ENCODE measurements around the gene SLC24A3. TPM values are rescaled to one million over a fixed set of nuclear protein-coding genes. Genes with fewer than 3 reads are reported as not detected.

Gene SLC24A3
- total and polyA plus RNA-seq, 12 donors: 0.21 to 2.6 (median 0.84) TPM

DNA sequence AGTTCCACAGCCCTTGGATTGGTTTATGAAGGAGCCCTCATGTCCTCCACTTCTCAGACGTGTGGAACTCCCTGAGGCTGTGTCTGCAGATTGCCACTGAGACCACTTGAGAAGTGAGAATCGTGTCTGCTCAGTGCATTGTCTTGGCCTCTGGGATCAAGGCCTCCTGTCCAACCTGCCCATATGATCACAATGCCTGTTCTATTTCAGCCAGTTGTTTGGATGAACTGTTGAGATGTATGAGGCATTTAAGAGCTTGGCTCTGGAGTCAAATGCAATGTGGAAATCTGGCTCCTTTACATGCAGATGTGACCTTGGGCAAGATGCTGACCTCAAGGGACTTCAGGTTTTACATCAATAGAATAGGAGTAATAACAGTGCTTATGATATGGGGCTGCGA is 125.9 kb downstream of the SLC24A3 start:
- DNase-seq (no peak), ATAC-seq (no peak)
- no peaks in the 10 kb centered on the region for H3K36me3 ChIP-seq
- no peaks in the 10 kb centered on the region for H3K9me3 ChIP-seq
- WGBS, 2 donors: 60 to 66% methylated on average over 3 of the region's 3 CpGs
- TF ChIP-seq, protein P1, sequence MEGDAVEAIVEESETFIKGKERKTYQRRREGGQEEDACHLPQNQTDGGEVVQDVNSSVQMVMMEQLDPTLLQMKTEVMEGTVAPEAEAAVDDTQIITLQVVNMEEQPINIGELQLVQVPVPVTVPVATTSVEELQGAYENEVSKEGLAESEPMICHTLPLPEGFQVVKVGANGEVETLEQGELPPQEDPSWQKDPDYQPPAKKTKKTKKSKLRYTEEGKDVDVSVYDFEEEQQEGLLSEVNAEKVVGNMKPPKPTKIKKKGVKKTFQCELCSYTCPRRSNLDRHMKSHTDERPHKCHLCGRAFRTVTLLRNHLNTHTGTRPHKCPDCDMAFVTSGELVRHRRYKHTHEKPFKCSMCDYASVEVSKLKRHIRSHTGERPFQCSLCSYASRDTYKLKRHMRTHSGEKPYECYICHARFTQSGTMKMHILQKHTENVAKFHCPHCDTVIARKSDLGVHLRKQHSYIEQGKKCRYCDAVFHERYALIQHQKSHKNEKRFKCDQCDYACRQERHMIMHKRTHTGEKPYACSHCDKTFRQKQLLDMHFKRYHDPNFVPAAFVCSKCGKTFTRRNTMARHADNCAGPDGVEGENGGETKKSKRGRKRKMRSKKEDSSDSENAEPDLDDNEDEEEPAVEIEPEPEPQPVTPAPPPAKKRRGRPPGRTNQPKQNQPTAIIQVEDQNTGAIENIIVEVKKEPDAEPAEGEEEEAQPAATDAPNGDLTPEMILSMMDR (IDR thresholded peaks at IDR 0.05): no peak
- intact Hi-C loops (cut with DNase I): loop anchor here in 1 of 10 donors (10.0 kb wide), 1 partner anchor 126 kb away; no protein-coding TSS in a partner anchor
- H3K4me3 ChIP-seq: no peak overlapping the region
- H3K27me3 ChIP-seq: peaks cover 0 to 4% (median 0%) of the 10 kb centered on the region in 7 donors
- H3K27ac ChIP-seq: no peak overlapping the region
- peaks cover 0 to 10% (median 0%) of the 10 kb centered on the region in 9 donors for H3K4me1 ChIP-seq

DNA sequence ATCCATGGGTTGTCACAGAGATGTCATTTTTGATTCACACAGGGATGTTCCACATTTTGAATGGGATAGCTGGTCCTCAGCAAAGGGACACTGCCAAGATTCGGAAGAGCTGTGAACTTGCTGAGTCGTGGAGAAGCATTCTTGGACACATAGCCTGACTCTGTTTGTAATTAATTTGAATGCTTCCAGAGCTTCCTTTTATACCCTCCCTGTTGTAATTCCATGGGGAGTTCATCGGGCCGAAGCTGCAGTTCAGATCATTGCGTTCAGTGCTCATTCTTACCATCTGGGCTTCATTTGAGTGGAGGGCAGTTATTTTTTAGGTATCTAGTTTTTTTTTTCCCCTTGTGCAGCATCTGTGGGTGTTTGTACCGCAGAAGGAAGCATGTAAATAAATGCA is 126.5 kb downstream of the SLC24A3 start:
- H3K4me3 ChIP-seq: no peak overlapping the region
- ATAC-seq: no peak
- WGBS, 2 donors: 55 to 59% methylated on average over 6 of the region's 6 CpGs
- no peaks in the 10 kb centered on the region for H3K9me3 ChIP-seq
- no peaks in the 10 kb centered on the region for H3K36me3 ChIP-seq
- no peak overlapping the region for H3K27ac ChIP-seq
- TF ChIP-seq, protein P1 (IDR thresholded peaks at IDR 0.05): no peak
- peaks cover 0 to 4% (median 0%) of the 10 kb centered on the region in 7 donors for H3K27me3 ChIP-seq
- peaks cover 0 to 10% (median 0%) of the 10 kb centered on the region in 9 donors for H3K4me1 ChIP-seq
- intact Hi-C loops (cut with DNase I): loop anchor here in 1 of 10 donors (10.0 kb wide), 1 partner anchor 126 kb away; no protein-coding TSS in a partner anchor
- DNase-seq: no peak

DNA sequence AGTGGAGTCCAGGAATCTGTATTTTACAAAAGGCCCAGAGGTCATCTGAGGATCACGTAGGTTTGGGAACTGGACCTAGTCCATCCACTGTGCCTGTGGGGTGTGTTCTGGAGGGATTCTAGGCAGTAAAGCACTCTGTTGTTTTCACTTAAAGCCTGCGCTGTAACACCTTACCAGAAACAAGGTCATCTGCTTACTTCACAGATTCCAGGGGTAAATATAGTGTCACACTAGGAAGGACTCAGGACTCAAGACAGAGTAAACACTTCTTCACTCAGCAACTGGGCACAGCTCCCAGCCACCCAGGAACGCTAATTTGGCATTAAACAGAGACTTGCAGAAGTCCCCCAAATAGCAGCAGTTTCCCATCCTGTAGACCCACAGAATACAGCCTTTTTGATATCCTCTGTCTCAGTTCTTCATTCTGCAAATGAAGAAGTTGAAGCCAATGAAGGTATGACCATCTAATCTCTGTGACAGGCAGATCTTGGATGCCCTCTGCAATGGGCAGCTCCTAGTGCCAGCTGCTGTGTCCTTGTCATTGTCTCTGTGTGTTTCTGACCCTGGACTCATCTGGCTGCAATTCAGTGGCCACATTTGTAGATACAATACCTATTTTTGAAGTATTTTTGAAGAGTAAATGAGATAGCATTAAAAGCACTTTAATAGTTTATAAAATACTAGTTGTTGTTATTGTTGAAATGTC is 129.1 kb downstream of the SLC24A3 start:
- Histone ChIP-seq H3K27me3 (peaks cover 0 to 4% (median 0%) of the 10 kb centered on the region in 7 donors), H3K4me3 (no peak overlapping the region), H3K9me3 (peaks cover 0 to 8% (median 0%) of the 10 kb centered on the region in 11 donors), H3K27ac (no peak overlapping the region), H3K4me1 (peaks cover 0 to 10% (median 0%) of the 10 kb centered on the region in 9 donors), H3K36me3 (no peaks in the 10 kb centered on the region)
- TF ChIP-seq, protein P1 (IDR thresholded peaks at IDR 0.05): no peak
- intact Hi-C loops (cut with DNase I): no loop called here
- 44 to 52% methylated on average over 3 of the region's 3 CpGs for WGBS, 2 donors
- DNase-seq (peak in 1 of 2 donors; percentile 18), ATAC-seq (peak in 4 of 8 donors; percentile 42 to 87 (median 68))

DNA sequence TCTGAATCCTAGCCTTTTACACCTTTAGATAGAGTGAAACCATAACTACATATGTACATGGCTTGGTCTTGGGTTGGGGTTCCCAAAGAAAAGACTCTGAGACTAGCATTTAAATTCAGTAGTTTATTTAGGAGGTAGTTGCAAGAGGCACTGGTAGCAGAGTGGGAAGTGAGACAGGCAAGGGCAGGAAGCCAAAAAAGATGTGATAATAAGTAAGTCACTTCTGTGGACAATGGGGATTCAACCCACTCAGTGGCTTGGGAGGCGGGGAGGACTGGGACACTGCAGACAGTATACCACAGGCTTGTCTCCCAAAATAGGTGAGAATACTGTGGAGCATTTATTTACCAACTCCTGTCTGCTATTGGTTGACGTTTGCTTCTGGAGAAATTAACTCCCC is 131.9 kb downstream of the SLC24A3 start:
- no peak overlapping the region for H3K4me3 ChIP-seq
- peaks cover 0 to 4% (median 0%) of the 10 kb centered on the region in 7 donors for H3K27me3 ChIP-seq
- 79 to 81% methylated on average over 2 of the region's 2 CpGs for WGBS, 2 donors
- H3K36me3 ChIP-seq: no peaks in the 10 kb centered on the region
- TF ChIP-seq, protein P1 (IDR thresholded peaks at IDR 0.05): no peak
- no peak overlapping the region for H3K27ac ChIP-seq
- no peak for ATAC-seq
- peaks cover 0 to 10% (median 0%) of the 10 kb centered on the region in 9 donors for H3K4me1 ChIP-seq
- H3K9me3 ChIP-seq: peaks cover 0 to 8% (median 0%) of the 10 kb centered on the region in 11 donors
- intact Hi-C loops (cut with DNase I): no loop called here
- DNase-seq: no peak
